Transverse colon (tissue), 4 donors: ENCODE results near the gene SGPP2.

ENCODE experiments used
- CTCF ChIP-seq, 5 experiments: fragments of 200-600 bp in 3 of 5; fragments of 450-650 bp in 2 of 5; sonication (generic) in 3 of 5; IDR thresholded peaks; 1 replicate in 2 of 5; 2 replicates in 3 of 5; pipeline ENCODE4 v1.5.1; 2016 to 2017; ENCODE audit warnings: antibody characterized with exemption in 5 of 5, inconsistent platforms in 3 of 5, mild to moderate bottlenecking in 2 of 5, moderate library complexity in 1 of 5
- EP300 ChIP-seq: sonication (generic); formaldehyde crosslinking; IDR thresholded peaks from one replicate; pipeline ENCODE4 v1.6.1; 2017; ENCODE audit warnings: antibody characterized with exemption, low read depth
- POLR2A ChIP-seq: fragments of 450-650 bp; IDR thresholded peaks from one replicate; pipeline ENCODE4 v1.6.1; 2016; ENCODE audit warnings: antibody characterized with exemption, mild to moderate bottlenecking, moderate library complexity
- POLR2AphosphoS5 ChIP-seq, 3 donors: sonication (generic); formaldehyde crosslinking; IDR thresholded peaks; one replicate each; pipeline ENCODE4 v1.6.1; 2016; ENCODE audit warnings: antibody characterized with exemption in 3 of 3

DNA sequence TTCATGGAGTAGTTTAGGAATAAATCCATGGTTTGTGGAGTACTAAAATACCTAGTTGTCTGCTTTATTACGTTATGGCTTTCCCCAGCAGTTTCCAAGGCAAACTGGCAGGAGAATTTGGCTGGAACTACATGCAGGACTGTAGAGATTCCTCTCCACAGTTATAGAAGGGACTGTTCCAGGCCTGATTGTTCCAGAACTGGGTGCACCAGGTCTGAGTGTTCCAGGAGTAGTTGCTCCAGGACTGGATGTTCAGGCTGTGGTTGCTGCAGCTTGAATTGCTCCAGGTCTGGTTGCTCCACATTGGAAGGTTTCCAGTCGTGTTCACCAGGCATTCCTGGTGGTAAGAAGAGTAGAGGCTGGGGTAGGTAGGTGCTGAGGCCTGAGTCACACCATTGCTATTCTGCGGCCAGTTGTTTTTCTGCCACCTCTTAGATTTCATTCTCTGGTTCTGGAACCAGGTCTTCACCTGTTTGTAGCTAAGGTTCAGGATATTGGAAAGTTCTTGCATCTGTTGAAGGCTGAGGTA, 28.1 kb downstream of the SGPP2 start:
- TF ChIP-seq CTCF (IDR thresholded peaks at IDR 0.05) (no peak), POLR2AphosphoS5 (IDR thresholded peaks at IDR 0.05) (no peak), POLR2A (no peak), EP300 (no peak)
